Cardiac fibroblast (primary cell): ENCODE results near the gene PXMP2.

Experiments
- DNase-seq, 2 donors: peaks; one replicate each; pipeline versions ENCODE4 v3.0.0 to v3.0.0-alpha.2; 2010; ENCODE audit warnings: low read depth in 2 of 2
- H3K4me3 ChIP-seq, 2 donors: replicated peaks in 1 of 2; 1 replicate in 1 of 2; 2 replicates in 1 of 2; pipeline ENCODE4 v1.5.1; 2011; ENCODE audit warnings: low read depth in 2 of 2, low read length in 2 of 2, mild to moderate bottlenecking in 2 of 2, moderate library complexity in 1 of 2
- TF ChIP-seq, protein P1 (sequence below): IDR thresholded peaks from one replicate; pipeline ENCODE4 v1.5.1; 2011; ENCODE audit warnings: low read depth, mild to moderate bottlenecking, low read length, inconsistent platforms

Gene PXMP2

DNA sequence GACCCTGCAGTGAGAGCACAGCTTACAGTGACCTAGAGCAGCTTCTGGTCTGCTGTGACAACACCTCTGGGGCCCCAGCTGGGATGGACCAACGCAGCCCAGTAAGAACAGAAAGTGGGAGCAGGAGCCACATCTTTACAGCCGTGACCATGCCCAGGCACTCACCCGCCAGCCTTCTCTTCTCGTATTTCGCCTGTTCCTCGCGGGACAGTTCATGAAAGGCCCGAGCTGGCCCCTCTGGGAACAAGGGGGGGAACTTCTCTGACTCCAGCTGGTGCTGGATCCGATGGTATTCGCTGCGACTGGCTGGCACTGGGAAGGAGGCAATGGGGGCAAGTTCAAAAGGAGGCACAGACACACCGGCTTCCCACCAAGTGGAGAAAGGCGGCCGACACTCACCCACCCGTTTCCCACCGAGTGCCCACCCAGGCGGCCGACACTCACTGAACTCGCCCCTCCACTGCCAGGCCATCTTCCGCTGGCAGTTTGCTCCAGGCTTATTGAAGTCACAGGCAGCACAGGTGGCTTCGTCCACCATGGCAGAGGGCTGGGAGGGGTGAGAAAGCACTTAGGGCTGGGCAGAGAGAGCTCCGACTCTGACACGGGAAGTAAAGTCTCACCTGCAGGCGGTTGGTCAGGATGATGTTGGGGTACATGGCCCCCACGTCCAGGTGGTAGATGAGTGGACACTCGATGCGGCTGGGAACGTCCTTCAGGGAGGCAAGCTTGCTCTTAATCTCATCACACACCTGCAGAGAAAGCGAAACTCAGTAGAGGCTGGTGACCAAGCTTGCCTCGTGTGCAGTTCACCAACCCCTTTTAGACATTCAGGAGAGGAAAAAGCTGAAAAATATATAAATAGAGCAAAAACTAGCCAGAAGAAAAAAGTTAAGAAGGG, 18.9 kb upstream of the PXMP2 start:
- no peak overlapping the region for H3K4me3 ChIP-seq
- no peak for DNase-seq

DNA sequence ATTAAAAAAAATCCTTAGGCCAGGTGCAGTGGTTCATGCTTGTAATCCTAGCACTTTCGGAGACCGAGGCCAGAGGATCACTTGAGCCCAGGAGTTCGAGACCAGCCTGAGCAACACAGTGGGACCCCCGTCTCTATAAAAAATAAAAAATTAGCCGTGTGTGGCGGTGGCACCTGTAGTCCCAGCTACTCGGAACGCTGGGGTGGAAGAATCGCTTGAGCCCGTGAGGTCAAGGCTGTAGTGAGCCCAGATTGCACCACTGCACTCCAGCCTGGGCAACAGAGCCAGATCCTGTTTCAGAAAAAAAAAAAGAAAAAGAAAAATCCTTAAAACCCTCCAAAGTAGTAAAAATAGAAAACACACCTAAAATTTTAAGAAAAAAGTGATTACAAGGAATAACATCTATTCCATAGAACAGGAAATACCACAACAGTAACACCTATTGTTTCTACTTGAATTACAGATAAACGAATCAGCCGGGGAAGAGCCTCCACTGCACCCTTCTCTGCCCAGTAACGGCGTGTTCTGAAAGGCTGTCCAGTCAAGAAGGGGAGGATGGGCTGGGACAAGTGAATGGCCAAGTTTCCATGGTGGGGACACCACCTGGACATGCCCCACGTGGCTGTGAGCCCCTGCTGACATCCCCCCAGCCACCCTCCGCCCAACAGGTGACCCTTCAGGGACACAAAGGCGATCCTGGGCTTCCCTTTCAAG, 18.1 kb upstream of the PXMP2 start:
- TF ChIP-seq, protein P1, sequence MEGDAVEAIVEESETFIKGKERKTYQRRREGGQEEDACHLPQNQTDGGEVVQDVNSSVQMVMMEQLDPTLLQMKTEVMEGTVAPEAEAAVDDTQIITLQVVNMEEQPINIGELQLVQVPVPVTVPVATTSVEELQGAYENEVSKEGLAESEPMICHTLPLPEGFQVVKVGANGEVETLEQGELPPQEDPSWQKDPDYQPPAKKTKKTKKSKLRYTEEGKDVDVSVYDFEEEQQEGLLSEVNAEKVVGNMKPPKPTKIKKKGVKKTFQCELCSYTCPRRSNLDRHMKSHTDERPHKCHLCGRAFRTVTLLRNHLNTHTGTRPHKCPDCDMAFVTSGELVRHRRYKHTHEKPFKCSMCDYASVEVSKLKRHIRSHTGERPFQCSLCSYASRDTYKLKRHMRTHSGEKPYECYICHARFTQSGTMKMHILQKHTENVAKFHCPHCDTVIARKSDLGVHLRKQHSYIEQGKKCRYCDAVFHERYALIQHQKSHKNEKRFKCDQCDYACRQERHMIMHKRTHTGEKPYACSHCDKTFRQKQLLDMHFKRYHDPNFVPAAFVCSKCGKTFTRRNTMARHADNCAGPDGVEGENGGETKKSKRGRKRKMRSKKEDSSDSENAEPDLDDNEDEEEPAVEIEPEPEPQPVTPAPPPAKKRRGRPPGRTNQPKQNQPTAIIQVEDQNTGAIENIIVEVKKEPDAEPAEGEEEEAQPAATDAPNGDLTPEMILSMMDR = no peak
- H3K4me3 ChIP-seq = no peak overlapping the region
- peak in 1 of 2 donors; percentile 17 for DNase-seq

More for the DNA sequence above, 18.9 kb upstream of the PXMP2 start:
- TF ChIP-seq, protein P1 = no peak

DNA sequence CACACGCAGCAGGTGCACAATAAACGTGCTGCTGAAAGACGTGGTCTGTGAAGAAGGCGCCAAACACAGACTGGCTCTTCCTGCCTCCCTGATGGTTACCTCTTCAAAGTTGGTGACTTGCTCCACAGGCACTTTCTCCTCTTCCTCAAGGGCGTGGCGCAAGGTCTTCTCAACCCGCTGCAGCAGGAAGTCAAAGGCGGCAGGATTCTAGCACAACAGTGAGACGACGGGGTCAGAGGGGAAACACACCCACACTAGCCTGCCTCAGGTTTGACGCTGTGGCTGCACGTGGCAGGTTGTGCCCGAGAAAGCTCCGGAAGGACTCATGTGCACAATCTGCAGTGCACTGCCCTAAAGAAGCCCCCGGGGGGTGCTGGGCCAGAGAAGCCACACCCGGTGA, 15.3 kb upstream of the PXMP2 start:
- TF ChIP-seq, protein P1 = no peak
- no peak overlapping the region for H3K4me3 ChIP-seq
- no peak for DNase-seq

DNA sequence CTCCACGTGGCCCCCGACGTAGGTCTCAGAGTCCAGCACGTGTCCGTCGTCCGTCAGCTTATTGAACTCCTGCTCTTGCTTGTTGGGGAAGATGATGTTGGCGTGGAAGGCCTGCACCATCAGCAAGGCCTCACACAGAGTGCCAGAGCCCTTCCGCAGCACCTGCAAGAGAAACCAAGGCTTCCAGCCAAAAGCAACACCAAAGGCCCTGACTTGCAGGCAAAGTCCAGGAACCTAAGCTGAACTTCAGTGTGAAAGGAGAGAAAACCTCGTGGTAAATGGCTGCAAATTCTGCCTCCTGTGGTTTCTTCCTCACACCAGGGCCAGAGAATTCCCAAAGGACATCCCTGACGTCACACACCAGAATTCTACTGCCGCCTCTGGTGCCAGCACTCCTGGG, 14.7 kb upstream of the PXMP2 start:
- peak in 1 of 2 donors; percentile 37 for DNase-seq
- no peak overlapping the region for H3K4me3 ChIP-seq
- TF ChIP-seq, protein P1 = no peak

DNA sequence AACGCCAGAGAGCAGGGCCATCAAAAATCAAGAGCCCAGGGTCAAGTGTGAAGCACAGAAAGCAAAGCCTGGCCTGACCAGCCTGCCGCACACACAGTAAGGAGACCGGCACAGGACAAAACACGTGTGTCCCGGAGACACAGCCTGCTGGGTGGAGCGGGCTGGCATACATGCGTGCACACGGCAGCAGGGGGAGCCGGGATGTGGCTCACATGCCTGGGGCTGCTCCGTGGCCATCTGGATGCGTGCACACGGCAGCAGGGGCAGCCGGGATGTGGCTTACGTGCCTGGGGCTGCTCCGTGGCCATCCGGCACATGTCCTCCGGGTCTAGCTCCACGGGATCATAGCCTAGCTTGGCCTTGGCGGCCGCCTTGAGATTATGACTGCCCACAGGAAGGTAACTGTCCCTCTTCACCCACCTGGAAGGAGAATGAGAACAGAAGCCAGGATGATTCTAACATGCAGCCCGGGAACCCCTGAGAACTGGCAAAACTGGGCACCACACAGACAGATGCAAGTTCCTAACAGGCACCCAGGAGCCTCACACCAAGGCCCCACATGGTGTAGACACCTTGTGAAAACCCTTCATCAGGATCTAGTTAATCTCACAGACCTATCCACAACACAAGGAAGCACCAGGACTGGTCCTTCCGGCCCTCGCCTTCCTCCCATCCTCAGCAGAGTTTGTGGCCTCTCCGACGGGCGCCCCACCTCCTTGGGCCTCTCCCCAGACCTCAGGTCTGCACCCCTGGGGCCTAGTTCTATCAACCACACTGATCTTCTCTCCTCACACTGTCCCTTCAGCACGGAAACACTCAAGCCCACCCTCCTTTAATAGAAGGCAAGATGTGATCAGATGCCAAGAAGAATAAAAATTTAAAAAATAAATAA, 13.9 kb upstream of the PXMP2 start:
- TF ChIP-seq, protein P1 = no peak
- no peak overlapping the region for H3K4me3 ChIP-seq
- no peak for DNase-seq

DNA sequence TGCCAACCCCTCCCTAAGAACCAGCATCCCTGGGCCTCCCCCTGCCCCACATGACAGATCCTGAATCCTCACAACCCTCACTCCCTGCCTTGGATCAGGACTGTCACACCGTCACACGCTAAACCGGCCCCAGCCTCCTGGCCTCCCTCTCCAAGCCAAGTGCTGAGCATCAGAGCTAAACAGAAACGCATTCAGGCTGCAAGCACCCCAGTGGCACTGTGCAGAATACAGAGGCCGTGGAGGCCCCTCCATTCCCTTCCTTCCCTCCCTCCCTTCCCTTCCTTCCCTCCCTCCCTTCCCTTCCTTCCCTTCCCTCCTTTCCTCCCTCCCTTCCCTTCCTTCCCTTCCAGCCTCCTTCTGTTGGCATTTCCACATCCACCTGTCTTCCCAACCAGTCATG, 12.8 kb upstream of the PXMP2 start:
- H3K4me3 ChIP-seq = no peak overlapping the region
- TF ChIP-seq, protein P1 = no peak
- DNase-seq = no peak
